HCT116 (cell line): ENCODE results near the gene PAEP. TPM values are rescaled to one million over a fixed set of nuclear protein-coding genes. Genes with fewer than 3 reads are reported as not detected.

Source experiments
- ATAC-seq: fragments of 200-7000 bp; cut with Tn5 transposase; 2 replicates; pipeline ENCODE4 v1.9.1; 2020; ENCODE audit warnings: mild to moderate bottlenecking, moderate library complexity
- BruUV-seq: library from RNA; stranded (reverse); fragments of 400-500 nt; replicated peaks from 2 replicates; lab custom pipeline; 2021; lab: Mats Ljungman, UMichigan
- CTCF ChIA-PET: fragments of 300-600 bp; sonication (Branson Sonifier 250); formaldehyde crosslinking; loops from one replicate; lab custom pipeline; 2021; ENCODE audit warnings: antibody characterized with exemption; lab: Charles Lee
- POLR2A ChIA-PET: fragments of 300-600, 350-600 bp; sonication (Branson Sonifier 250); formaldehyde crosslinking; loops from one replicate; lab custom pipeline; 2021; ENCODE audit warnings: antibody characterized with exemption; lab: Charles Lee
- RAD21 ChIA-PET, 2 experiments: fragments of 300-600 bp; sonication (Branson Sonifier 250); formaldehyde crosslinking; loops; one replicate each; lab custom pipeline; 2023; ENCODE audit warnings: low total read pairs in 2 of 2; ENCODE audit not compliant: uncharacterized antibody in 2 of 2, unreplicated experiment in 2 of 2, low non-redundant PET in 1 of 2; lab: Charles Lee
- DNase-seq: peaks from one replicate; pipeline ENCODE4 v3.0.0-alpha.2; 2010; ENCODE audit warnings: low read depth, low spot score
- H2AFZ ChIP-seq: fragments of 200-600 bp; shearing (Covaris generic), sonication (generic); 2 replicates; pipeline ENCODE4 v1.6.1; 2017; ENCODE audit warnings: low read depth, mixed run types, mixed read lengths, antibody characterized with exemption, low read length; ENCODE audit not compliant: poor library complexity, severe bottlenecking
- H3K27ac ChIP-seq: 2 replicates; pipeline ENCODE4 v1.5.1; 2012; ENCODE audit warnings: low read depth, low read length
- H3K27me3 ChIP-seq: fragments of 200-600 bp; sonication (generic); 2 replicates; pipeline ENCODE4 v1.6.1; 2016; ENCODE audit warnings: mixed run types, low read length, mixed read lengths; ENCODE audit not compliant: insufficient read depth
- H3K36me3 ChIP-seq, 2 experiments: fragments of 200-500 bp in 1 of 2; fragments of 200-600 bp in 1 of 2; sonication (Bioruptor generic) in 1 of 2; sonication (generic) in 1 of 2; 2 replicates each; pipeline versions ENCODE4 v1.5.1 to v1.6.1; 2014 to 2016; ENCODE audit warnings: low read length in 2 of 2, inconsistent platforms in 1 of 2, mixed read lengths in 1 of 2, mixed run types in 1 of 2; ENCODE audit not compliant: insufficient read depth in 2 of 2, control insufficient read depth in 1 of 2
- H3K4me1 ChIP-seq, 2 experiments: fragments of 200-600 bp in 1 of 2; sonication (generic) in 1 of 2; 2 replicates each; pipeline versions ENCODE4 v1.5.1 to v1.6.1; 2012 to 2017; ENCODE audit warnings: low read length in 2 of 2, inconsistent platforms in 1 of 2, mild to moderate bottlenecking in 1 of 2, mixed read lengths in 1 of 2, mixed run types in 1 of 2, moderate library complexity in 1 of 2; ENCODE audit not compliant: insufficient read depth in 2 of 2, control insufficient read depth in 1 of 2
- H3K4me2 ChIP-seq: fragments of 200-600 bp; sonication (generic); 2 replicates; pipeline ENCODE4 v1.6.1; 2017; ENCODE audit warnings: mixed run types, low read length, mixed read lengths
- H3K4me3 ChIP-seq, 2 experiments: fragments of 200-600 bp in 1 of 2; sonication (generic) in 1 of 2; replicated peaks in 1 of 2; 2 replicates each; pipeline ENCODE4 v1.5.1; 2011 to 2016; ENCODE audit warnings: low read length in 2 of 2, control low read depth in 1 of 2, low read depth in 1 of 2, mild to moderate bottlenecking in 1 of 2, mixed read lengths in 1 of 2, mixed run types in 1 of 2
- H3K79me2 ChIP-seq: fragments of 200-600 bp; sonication (generic); 2 replicates; pipeline ENCODE4 v1.6.1; 2017; ENCODE audit warnings: mild to moderate bottlenecking, mixed run types, low read length, moderate library complexity, mixed read lengths; ENCODE audit not compliant: insufficient read depth
- H3K9ac ChIP-seq: fragments of 200-600 bp; sonication (generic); 2 replicates; pipeline ENCODE4 v1.6.1; 2016; ENCODE audit warnings: low read length, mixed read lengths
- H3K9me2 ChIP-seq: fragments of 200-600 bp; sonication (generic), shearing (Covaris generic); 2 replicates; pipeline ENCODE4 v1.6.1; 2017; ENCODE audit warnings: mixed run types, mild to moderate bottlenecking, moderate library complexity; ENCODE audit not compliant: insufficient read depth
- H3K9me3 ChIP-seq, 2 experiments: fragments of 200-500 bp in 1 of 2; fragments of 200-600 bp in 1 of 2; sonication (Bioruptor generic) in 1 of 2; sonication (generic) in 1 of 2; 2 replicates each; pipeline ENCODE4 v1.6.1; 2014 to 2017; ENCODE audit warnings: low read length in 2 of 2, mixed read lengths in 2 of 2, inconsistent platforms in 1 of 2, low read depth in 1 of 2, mild to moderate bottlenecking in 1 of 2, mixed run types in 1 of 2, moderate library complexity in 1 of 2; ENCODE audit not compliant: control insufficient read depth in 1 of 2, insufficient read depth in 1 of 2
- H4K20me1 ChIP-seq: fragments of 200-600 bp; sonication (generic), shearing (Covaris generic); 2 replicates; pipeline ENCODE4 v1.6.1; 2017; ENCODE audit warnings: mixed run types, mild to moderate bottlenecking, moderate library complexity; ENCODE audit not compliant: insufficient read depth
- CBX3 ChIP-seq: IDR thresholded peaks from 2 replicates; pipeline ENCODE4 v1.6.1; 2012; ENCODE audit warnings: low read depth
- ELF1 ChIP-seq: IDR thresholded peaks from 2 replicates; pipeline ENCODE4 v1.6.1; 2012; ENCODE audit warnings: low read depth, borderline replicate concordance
- EZH2 ChIP-seq: fragments of 200-600 bp; sonication (generic); IDR thresholded peaks from 2 replicates; pipeline ENCODE4 v1.6.1; 2017; ENCODE audit warnings: antibody characterized with exemption, mixed run types
- FOSL1 ChIP-seq: IDR thresholded peaks from 2 replicates; pipeline ENCODE4 v1.6.1; 2012; ENCODE audit warnings: low read depth
- JUND ChIP-seq: IDR thresholded peaks from 2 replicates; pipeline ENCODE4 v1.6.1; 2012
- MAX ChIP-seq: IDR thresholded peaks from 2 replicates; pipeline ENCODE4 v1.6.1; 2012
- POLR2A ChIP-seq: IDR thresholded peaks from 2 replicates; pipeline ENCODE4 v1.7.0; 2011; ENCODE audit warnings: borderline replicate concordance; ENCODE audit not compliant: insufficient read depth, insufficient read length; ENCODE audit errors: extremely low read depth
- RAD21 ChIP-seq: IDR thresholded peaks from 2 replicates; pipeline ENCODE4 v1.6.1; 2012; ENCODE audit warnings: low read depth, mild to moderate bottlenecking
- SRF ChIP-seq: IDR thresholded peaks from 2 replicates; pipeline ENCODE4 v1.6.1; 2012; ENCODE audit warnings: low read depth
- TCF7L2 ChIP-seq: IDR thresholded peaks from 2 replicates; pipeline ENCODE4 v1.7.0; 2011; ENCODE audit warnings: borderline replicate concordance, inconsistent platforms; ENCODE audit not compliant: insufficient read depth, insufficient read length; ENCODE audit errors: extremely low read depth
- intact Hi-C: fragments of 100-400 bp; cut with micrococcal nuclease; formaldehyde crosslinking; loops from 2 replicates; pipeline ENCODE4 v1.10.0; 2022
- total RNA-seq: library from RNA; stranded (reverse); gene quantifications from one replicate; pipeline ENCODE4 v1.2.1, GENCODE V29; 2021; ENCODE audit not compliant: unreplicated experiment
- TF ChIP-seq, protein P1 (sequence below), 3 experiments: fragments of 200-600 bp in 1 of 3; sonication (generic) in 1 of 3; IDR thresholded peaks in 2 of 3; conservative IDR thresholded peaks in 1 of 3; 2 replicates each; pipeline ENCODE4 v1.5.1; 2012 to 2017; ENCODE audit warnings: low read depth in 2 of 3, low read length in 2 of 3, antibody characterized with exemption in 1 of 3, borderline replicate concordance in 1 of 3, control low read depth in 1 of 3, mild to moderate bottlenecking in 1 of 3, mixed read lengths in 1 of 3, mixed run types in 1 of 3, moderate library complexity in 1 of 3; ENCODE audit not compliant: insufficient read depth in 1 of 3
- TF ChIP-seq, protein P2 (sequence below): IDR thresholded peaks from 2 replicates; pipeline ENCODE4 v1.6.1; 2011; ENCODE audit warnings: mild to moderate bottlenecking, low read length, moderate library complexity; ENCODE audit not compliant: insufficient replicate concordance; ENCODE audit errors: extremely low read depth
- TF ChIP-seq, protein P3 (sequence below): IDR thresholded peaks from 2 replicates; pipeline ENCODE4 v1.6.1; 2012; ENCODE audit warnings: low read depth

The PAEP gene
- total RNA-seq, 1 experiment from 2014 or later = not detected

DNA sequence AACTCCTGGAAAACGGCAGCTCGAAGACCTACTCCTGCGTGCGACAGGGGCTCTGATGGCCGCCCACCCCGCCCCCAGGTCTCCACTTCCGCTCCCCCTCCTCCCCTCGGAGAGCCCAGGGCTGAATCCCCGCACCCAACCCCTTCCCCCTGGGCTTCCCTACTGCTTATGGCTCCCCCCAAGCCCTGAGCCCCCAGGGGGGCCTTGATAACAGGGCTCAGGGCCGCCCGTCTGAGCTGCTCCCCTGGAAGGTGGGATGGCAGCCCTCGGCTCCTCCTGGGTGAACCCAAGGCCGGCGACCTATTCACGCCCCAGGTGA, 47.4 kb downstream of the PAEP start (continued):
- no peak for TF ChIP-seq CBX3
- TF ChIP-seq, protein P1, sequence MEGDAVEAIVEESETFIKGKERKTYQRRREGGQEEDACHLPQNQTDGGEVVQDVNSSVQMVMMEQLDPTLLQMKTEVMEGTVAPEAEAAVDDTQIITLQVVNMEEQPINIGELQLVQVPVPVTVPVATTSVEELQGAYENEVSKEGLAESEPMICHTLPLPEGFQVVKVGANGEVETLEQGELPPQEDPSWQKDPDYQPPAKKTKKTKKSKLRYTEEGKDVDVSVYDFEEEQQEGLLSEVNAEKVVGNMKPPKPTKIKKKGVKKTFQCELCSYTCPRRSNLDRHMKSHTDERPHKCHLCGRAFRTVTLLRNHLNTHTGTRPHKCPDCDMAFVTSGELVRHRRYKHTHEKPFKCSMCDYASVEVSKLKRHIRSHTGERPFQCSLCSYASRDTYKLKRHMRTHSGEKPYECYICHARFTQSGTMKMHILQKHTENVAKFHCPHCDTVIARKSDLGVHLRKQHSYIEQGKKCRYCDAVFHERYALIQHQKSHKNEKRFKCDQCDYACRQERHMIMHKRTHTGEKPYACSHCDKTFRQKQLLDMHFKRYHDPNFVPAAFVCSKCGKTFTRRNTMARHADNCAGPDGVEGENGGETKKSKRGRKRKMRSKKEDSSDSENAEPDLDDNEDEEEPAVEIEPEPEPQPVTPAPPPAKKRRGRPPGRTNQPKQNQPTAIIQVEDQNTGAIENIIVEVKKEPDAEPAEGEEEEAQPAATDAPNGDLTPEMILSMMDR (IDR thresholded peaks at IDR 0.05 in 2 of 3, conservative IDR thresholded peaks at IDR 0.05 in 1 of 3; ENCODE audit: borderline replicate concordance in 1 of 3, insufficient read depth in 1 of 3, low read depth in 2 of 3, low read length in 2 of 3) = no peak
- no peak for TF ChIP-seq SRF
- no peak for TF ChIP-seq POLR2A

DNA sequence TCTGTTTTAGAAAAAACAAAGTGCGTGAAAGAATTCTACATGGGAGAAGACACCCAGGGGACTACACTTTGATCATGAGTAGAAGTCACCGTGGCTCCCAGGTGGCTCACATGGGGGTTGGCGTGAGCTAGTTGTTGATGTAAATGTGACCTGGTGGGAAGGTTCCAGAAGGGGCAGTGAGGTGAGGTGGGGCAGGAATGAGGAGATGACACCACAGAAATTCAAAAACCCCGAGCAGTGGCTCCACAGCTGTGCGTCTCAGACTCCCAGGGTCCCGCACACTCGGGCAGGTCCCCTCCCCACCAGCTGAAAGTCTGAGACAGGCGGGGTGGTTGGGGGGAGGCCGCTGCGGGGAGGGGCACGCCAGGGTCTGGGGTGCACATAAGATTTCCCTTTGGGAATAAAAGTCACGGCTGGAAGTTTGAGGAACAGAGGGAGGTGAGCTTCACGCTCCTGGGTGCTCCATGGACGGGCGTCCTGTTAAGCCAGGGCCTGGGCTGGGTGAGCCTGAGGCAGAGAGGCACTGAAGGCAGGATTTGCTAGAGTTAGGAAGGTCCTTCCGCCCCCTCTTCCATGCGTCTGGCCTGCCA, 47.9 kb downstream of the PAEP start:
- ChIA-PET POLR2A (no interaction called here), RAD21 (no interaction called here), CTCF (interaction anchor here (0.6 kb wide), 1 partner anchor 87 kb away, joined by 3 read pairs; no protein-coding TSS in a partner anchor)
- no peaks in the 10 kb centered on the region for H4K20me1 ChIP-seq
- no peaks in the 10 kb centered on the region for H3K4me1 ChIP-seq
- H3K4me3 ChIP-seq = no peak overlapping the region
- no peak overlapping the region for H3K9ac ChIP-seq
- H3K36me3 ChIP-seq = no peaks in the 10 kb centered on the region
- no peaks in the 10 kb centered on the region for H3K27me3 ChIP-seq
- intact Hi-C loops = loop anchor here (10.0 kb wide), 2 partner anchors 115 to 355 kb away; partner anchors contain the start of gene UBAC1
- no peaks in the 10 kb centered on the region for H3K79me2 ChIP-seq
- no peak for DNase-seq
- no peaks in the 10 kb centered on the region for H3K9me2 ChIP-seq
- H3K27ac ChIP-seq = no peak overlapping the region
- no peak overlapping the region for H3K4me2 ChIP-seq
- no peaks in the 10 kb centered on the region for H3K9me3 ChIP-seq
- H2AFZ ChIP-seq = no peak overlapping the region
- no peak for ATAC-seq
- BruUV-seq = no TSS peak
- no peak for TF ChIP-seq ELF1
- TF ChIP-seq TCF7L2 = no peak
- no peak for TF ChIP-seq SRF
- no peak for TF ChIP-seq MAX
- TF ChIP-seq EZH2 = no peak
- TF ChIP-seq RAD21 = no peak
- TF ChIP-seq, protein P2, sequence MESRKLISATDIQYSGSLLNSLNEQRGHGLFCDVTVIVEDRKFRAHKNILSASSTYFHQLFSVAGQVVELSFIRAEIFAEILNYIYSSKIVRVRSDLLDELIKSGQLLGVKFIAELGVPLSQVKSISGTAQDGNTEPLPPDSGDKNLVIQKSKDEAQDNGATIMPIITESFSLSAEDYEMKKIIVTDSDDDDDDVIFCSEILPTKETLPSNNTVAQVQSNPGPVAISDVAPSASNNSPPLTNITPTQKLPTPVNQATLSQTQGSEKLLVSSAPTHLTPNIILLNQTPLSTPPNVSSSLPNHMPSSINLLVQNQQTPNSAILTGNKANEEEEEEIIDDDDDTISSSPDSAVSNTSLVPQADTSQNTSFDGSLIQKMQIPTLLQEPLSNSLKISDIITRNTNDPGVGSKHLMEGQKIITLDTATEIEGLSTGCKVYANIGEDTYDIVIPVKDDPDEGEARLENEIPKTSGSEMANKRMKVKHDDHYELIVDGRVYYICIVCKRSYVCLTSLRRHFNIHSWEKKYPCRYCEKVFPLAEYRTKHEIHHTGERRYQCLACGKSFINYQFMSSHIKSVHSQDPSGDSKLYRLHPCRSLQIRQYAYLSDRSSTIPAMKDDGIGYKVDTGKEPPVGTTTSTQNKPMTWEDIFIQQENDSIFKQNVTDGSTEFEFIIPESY = no peak
- TF ChIP-seq JUND = no peak
- TF ChIP-seq, protein P1 (IDR thresholded peaks at IDR 0.05 in 2 of 3, conservative IDR thresholded peaks at IDR 0.05 in 1 of 3; ENCODE audit: borderline replicate concordance in 1 of 3, insufficient read depth in 1 of 3, low read depth in 2 of 3, low read length in 2 of 3) = no peak
- no peak for TF ChIP-seq POLR2A
- TF ChIP-seq FOSL1 = no peak
- TF ChIP-seq, protein P3, sequence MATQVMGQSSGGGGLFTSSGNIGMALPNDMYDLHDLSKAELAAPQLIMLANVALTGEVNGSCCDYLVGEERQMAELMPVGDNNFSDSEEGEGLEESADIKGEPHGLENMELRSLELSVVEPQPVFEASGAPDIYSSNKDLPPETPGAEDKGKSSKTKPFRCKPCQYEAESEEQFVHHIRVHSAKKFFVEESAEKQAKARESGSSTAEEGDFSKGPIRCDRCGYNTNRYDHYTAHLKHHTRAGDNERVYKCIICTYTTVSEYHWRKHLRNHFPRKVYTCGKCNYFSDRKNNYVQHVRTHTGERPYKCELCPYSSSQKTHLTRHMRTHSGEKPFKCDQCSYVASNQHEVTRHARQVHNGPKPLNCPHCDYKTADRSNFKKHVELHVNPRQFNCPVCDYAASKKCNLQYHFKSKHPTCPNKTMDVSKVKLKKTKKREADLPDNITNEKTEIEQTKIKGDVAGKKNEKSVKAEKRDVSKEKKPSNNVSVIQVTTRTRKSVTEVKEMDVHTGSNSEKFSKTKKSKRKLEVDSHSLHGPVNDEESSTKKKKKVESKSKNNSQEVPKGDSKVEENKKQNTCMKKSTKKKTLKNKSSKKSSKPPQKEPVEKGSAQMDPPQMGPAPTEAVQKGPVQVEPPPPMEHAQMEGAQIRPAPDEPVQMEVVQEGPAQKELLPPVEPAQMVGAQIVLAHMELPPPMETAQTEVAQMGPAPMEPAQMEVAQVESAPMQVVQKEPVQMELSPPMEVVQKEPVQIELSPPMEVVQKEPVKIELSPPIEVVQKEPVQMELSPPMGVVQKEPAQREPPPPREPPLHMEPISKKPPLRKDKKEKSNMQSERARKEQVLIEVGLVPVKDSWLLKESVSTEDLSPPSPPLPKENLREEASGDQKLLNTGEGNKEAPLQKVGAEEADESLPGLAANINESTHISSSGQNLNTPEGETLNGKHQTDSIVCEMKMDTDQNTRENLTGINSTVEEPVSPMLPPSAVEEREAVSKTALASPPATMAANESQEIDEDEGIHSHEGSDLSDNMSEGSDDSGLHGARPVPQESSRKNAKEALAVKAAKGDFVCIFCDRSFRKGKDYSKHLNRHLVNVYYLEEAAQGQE = no peak
